Midbrain (tissue), 1 donor: ENCODE measurements around the gene AP2B1.
"Not testable (repeated sequence)": the region's sequence is repeated elsewhere in the genome, so short reads cannot be mapped to it uniquely, and the experiment has no call there.

Experiments used
- DNase-seq: peaks from one replicate; lab custom pipeline; 2025; lab: John Stamatoyannopoulos, UW

AP2B1 gene

GRCh38 chr17:35575759-35576158, 11.4 kb upstream of the AP2B1 start:
- DNase-seq, result no peak

DNA sequence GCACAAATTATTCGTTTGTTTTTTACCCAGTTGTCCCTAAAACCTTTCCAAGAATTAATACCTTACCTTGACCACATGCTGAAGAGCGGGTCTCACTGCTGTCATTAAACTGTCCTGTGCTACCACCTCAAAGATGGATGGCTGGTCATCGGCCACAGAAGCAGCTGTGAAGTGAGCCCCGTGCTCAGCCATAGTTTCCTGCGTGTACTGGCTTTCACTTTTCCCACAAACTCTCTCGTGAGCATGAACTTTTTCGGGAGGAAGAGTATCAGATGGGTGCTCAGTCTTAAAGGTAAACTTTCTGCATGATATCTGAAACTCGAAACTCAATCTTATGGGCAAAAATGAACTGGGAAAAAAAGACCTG, 9.3 kb upstream of the AP2B1 start:
- DNase-seq, result no peak

GRCh38 chr17:35578197-35578928, 8.8 kb upstream of the AP2B1 start, which contains the start of gene PEX12:
Gene PEX12, minus strand, starts transcription at chr17:35578571. Its CDS starts 550 bp downstream, at chr17:35578021.
- peak; percentile 95 for DNase-seq

DNA sequence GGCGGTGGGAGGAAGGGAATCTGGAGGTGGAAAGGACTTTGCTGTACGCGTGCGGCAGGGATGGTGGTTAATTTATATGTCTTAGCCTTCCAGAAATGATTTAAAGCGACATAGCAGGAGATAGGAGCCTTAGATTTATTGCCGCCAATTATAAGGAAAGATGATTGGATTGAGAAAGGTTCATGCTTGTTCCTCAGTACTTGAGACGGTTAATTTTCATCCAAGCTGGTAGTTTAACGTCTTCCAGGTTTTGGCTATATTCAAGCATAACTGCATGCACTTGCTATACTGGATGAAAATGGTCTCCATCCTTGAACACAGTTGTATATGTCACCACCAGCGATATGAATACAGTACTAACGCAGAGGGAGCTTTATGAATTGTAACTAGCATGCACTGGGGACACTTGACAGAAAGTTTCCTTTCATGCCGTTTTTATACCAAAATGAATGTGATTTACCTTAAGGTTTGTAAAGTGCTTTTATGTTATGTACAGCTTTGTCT, 8.1 kb upstream of the AP2B1 start:
- no peak for DNase-seq

- DNase-seq, result no peak
These were observed 3.1 kb upstream of the AP2B1 start for GRCh38 chr17:35584061-35584460.

DNA sequence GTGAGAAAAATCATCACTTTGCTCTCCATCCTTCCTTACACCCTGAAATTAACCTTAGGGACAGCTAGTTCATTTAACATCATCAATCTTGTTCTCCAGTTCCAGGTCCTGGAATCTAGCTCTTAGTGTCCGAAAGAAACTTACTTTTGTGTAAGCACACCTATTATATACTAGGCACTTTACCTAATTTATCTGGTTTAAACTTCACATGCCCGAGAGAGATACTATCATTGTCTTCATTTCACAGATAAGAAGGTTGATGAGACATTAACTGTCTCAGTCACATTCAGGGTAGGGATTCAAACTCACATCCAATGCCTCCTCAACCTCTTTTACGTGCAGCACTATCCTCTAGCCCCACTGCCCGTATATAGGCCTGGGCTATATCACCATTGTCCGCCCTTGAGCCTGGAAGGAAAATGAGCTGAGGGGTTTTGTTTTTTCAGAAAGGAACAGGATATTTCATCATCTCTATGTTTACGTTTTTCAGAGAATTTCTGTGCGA, 501 bp upstream of the AP2B1 start:
- peak; percentile 61 for DNase-seq

GRCh38 chr17:35588196-35588920, 1.2 kb downstream of the AP2B1 start:
- no peak for DNase-seq

GRCh38 chr17:35596072-35596471, 8.9 kb downstream of the AP2B1 start:
- no peak for DNase-seq

DNA sequence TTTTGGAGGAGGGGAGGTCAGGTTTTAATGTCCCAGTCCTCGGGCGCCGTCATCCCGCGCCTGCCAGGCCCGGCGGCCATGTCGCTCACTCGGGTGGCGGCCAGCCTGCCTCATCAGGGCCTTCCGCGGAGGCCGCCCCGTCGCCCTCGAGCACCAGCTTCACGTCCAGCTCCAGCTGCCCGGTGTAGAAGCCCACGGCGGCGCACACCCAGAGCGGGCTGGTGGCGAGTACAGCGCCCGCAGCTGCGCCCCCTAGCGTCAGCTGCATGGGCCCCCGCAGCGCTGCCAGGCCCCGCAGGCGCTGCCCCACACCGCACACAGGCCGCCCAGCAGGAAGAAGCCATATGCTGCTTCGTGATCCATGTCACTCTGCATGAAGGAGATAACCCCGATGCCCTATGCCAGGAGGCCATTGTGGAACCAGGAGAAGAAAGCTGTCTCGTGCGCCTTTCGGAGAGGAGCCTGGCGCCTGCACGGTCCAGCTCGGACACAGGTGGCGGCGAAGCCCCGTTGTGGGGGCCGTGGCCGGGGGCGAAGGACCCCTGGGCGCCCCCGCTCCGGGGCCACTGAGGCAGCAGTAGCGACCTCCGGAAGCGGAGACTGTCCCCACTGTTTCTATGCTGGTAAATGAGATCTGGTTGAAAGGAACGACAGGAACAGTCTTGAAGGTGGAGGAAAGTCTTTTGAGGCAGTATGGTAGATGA, 9.6 kb downstream of the AP2B1 start:
- DNase-seq, result no peak

DNA sequence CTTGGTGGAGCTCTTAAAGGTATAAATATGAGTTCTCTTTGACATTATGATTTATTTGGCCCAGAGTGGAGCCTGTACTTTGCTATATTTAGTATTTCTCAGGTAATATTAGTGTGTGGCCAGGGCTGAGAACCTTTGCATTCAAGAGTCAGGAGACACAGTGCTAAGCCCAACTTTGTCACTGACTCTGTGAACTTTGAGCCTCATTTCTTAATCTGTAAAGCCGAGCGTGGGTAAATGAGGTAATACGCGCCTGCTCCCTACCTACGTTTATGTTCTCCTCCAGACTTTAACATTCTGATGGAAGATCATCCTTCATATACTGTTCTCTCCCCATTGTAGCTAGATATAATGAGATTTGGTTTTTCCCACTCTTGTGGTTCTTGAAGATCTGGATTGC, 10.5 kb downstream of the AP2B1 start:
- no peak for DNase-seq

DNA sequence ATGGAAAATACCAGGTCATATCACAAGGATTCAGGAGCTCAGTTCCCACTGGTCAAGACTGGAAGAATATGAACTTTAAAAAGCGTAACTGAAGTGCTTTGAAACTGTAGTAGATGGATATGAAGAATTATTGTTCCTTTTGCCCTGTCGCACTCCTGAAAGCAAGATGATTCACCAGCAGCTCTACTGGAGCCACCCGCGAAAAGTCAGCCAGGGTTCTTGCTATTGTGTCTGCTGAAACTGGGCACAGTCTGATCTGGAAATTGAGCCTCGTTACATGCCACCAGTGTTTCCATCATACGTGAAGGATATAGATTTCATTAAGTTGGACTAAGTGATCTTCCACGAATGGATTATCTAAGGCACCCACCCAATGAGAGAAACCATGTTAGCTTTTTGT, 16.6 kb downstream of the AP2B1 start:
- no peak for DNase-seq

DNA sequence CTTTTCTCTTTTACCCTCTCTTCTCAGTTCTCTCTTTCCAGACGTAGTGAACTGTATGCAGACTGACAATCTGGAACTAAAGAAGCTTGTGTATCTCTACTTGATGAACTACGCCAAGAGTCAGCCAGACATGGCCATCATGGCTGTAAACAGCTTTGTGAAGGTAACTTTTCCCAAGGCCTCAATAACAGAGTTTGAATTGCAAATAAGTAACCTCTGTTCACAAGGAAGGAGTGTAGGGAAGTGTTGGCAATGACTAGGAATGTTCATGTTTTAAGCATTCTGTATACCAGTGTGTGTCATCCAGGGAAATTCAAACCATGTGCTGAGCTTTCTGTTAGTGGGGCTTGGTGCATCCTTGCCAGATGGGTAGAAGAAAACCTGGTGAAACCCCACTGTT, 18.6 kb downstream of the AP2B1 start:
- DNase-seq, result no peak

DNA sequence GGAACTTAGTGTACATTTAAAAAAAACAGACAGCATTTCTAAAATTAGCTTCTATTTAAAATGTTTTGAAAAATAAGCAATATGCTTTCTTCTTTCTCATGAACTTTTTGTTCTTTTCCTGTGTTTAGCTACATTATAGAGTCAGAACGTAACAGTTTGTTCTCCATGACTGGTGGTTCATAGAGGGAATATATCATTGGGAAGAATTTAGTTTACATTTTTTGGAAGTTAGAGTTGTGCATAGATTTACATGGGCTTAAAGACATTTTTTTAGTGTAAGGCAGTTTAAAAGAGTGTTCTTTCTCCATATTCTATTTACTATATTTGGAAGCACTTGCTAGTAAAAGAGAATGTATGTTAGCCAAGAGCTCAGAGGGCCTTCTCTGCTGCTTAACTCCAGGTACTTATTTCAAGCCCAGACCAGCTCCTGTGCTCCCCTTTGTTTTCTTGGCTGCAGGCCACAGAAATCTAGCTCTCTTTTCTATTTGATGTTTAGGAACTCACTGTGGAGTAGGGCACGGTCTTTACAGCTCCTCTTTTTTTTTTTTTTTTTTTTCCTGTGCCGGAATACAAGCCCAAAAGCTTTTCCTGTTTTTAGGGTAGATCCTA, 20.2 kb downstream of the AP2B1 start:
- no peak for DNase-seq

- no peak for DNase-seq
These were observed 22.7 kb downstream of the AP2B1 start for GRCh38 chr17:35609831-35610230.

DNA sequence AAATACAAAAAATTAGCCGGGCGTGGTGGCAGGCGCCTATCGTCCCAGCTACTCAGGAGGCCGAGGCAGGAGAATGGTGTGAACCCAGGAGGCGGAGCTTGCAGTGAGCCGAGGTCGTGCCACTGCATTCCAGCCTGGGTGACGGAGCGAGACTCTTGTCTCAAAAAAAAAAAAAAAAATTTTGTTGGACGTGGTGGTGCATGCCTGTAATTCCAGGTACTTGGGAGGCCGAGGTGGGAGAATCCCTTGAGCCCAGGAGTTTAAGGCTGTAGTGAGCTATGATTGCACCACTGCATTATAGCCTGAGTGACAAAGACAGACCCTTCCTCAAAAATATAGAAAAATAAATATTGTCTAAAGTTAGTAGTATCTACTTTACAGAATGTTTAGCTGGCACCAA, 23.6 kb downstream of the AP2B1 start:
- not testable (repeated sequence) for DNase-seq

- peak; percentile 48 for DNase-seq
These were observed 25.9 kb downstream of the AP2B1 start for GRCh38 chr17:35612924-35613521.

- DNase-seq, result no peak
These were observed 27.7 kb downstream of the AP2B1 start for GRCh38 chr17:35614810-35615209.

DNA sequence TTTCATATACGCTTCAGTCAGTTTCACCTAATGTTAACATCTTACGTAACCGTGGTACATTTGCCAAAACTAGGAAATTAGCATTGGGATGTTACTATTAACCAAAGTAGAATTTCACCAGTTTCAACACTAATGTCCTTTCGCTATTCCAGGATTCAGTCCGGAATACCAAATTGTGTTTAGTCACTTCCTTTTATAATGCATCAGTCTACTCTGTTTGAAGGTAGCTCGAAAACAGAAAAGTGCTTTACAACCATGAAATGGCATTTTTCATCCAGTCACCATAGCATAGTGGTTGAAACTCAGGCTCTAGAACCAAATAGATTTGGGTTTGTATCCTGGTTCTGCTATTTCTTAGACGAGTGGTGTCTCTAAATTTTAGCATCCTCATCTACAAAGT, 29.4 kb downstream of the AP2B1 start:
- DNase-seq, result no peak

DNA sequence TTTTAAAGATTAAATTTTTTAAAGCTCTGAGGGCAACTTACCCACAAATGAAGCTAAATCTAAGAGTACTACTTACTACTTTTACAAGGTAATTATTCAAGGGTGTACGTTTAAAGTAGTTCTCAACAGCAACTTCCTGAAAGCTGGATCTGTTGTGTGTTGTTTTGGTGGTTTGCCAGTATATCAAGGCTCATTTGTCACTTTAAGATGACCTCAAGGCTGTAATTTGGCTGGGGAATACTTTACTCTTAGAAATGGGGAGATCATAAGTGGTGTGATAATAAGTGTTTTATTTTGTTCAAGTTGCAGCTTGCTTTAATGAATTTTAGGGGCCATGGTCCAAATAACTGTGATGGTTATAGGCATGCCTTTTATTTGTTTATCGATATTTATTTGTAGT, 30.4 kb downstream of the AP2B1 start:
- no peak for DNase-seq

DNA sequence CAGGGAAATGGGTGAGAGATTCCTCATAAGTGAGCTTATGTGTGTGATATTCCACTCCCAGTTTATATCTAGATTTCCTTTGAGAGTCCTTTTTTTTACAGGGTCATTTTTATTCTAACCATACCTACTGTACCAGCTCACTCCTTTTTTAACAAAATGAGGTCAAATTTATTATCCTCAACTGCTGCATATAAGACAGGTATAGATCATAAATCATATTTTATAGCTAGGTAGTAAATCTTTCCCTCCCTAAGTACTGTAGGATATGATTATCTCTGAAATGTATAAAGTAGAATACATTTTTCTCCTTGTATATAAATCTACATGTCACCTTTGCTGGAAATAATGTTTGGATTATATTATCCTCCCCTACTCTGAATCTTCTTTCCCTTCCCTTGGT, 31.5 kb downstream of the AP2B1 start:
- DNase-seq, result no peak

DNA sequence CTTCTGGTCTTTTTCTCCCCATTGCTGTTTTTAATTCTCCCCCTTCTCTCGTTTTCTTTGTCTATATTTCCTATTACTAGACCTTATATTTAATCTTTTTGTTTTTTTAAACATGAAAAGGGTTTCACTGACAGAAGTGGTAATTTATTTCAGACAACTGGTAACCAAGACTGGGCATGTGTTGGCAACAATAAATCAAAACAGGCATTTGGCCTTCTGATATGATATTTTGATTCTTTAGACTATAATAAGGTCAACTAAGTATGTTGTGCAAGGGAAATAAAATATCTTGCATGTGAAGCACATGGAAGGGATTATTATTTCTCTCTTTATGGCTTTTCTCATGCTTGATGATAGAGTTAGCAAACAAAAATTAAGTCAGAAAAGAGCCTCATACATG, 34.6 kb downstream of the AP2B1 start:
- no peak for DNase-seq

DNA sequence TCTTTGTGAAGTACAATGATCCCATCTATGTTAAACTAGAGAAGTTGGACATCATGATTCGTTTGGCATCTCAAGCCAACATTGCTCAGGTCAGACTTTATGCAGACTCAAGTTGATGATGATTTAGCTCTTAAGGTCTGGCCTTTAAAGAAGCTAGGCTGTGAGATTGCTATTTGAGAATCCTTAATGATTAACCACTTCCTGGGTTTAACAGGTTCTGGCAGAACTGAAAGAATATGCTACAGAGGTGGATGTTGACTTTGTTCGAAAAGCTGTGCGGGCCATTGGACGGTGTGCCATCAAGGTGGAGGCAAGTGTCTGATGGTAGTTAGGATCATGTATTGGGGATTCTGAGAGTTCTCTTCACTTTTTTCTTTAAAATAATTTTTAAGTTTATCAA, 40.3 kb downstream of the AP2B1 start:
- DNase-seq, result no peak
